Measurements from ENCODE around the gene NUMBL. TPM values are rescaled to one million over a fixed set of nuclear protein-coding genes. Genes with fewer than 3 reads are reported as not detected.

The NUMBL gene
- total RNA-seq, 1 experiment from 2014 or later = 38.4 TPM

DNA sequence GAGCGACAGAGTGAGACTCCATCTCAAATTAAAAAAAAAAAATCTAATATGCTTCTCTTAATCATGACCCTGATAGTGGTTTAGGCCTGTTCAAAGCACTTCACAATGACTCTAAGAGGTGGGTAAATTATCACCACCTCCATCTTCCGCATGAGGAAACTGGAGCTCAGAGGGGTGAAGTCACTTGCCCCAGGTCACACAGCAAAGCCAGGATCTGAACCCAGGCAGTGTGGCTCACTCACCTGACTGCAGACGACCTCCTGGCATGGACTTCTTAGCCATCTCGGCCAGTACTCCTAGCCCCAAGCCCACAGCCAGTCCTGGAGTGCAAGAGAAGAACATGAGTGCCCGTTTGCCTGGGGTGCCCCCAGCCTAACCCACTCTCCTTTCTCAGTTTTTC lies 19.4 kb upstream of the NUMBL start:
- CTCF ChIA-PET = no interaction called here
- DNase-seq (ENCODE audit: low spot score) = no peak
- no peak overlapping the region for H3K4me3 ChIP-seq (ENCODE audit: low read depth, low read length, poor library complexity, severe bottlenecking)
- TF ChIP-seq, protein P1, sequence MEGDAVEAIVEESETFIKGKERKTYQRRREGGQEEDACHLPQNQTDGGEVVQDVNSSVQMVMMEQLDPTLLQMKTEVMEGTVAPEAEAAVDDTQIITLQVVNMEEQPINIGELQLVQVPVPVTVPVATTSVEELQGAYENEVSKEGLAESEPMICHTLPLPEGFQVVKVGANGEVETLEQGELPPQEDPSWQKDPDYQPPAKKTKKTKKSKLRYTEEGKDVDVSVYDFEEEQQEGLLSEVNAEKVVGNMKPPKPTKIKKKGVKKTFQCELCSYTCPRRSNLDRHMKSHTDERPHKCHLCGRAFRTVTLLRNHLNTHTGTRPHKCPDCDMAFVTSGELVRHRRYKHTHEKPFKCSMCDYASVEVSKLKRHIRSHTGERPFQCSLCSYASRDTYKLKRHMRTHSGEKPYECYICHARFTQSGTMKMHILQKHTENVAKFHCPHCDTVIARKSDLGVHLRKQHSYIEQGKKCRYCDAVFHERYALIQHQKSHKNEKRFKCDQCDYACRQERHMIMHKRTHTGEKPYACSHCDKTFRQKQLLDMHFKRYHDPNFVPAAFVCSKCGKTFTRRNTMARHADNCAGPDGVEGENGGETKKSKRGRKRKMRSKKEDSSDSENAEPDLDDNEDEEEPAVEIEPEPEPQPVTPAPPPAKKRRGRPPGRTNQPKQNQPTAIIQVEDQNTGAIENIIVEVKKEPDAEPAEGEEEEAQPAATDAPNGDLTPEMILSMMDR (conservative IDR thresholded peaks at IDR 0.05; ENCODE audit: low read depth, low read length) = no peak
- TF ChIP-seq EZH2 (IDR thresholded peaks at IDR 0.05; ENCODE audit: borderline replicate concordance, low read depth, low read length, poor library complexity, severe bottlenecking) = no peak
- no peak overlapping the region for H3K27ac ChIP-seq (ENCODE audit: low read depth, low read length, poor library complexity, severe bottlenecking)
- POLR2A ChIA-PET (ENCODE audit: low non-redundant PET) = no interaction called here
- peaks cover 7% of the 10 kb centered on the region for H3K4me1 ChIP-seq (ENCODE audit: insufficient read depth, low read length, poor library complexity, severe bottlenecking)
- intact Hi-C loops (cut with micrococcal nuclease; ENCODE audit: unreplicated experiment) = loop anchor here (10.0 kb wide), 1 partner anchor 95 kb away; no protein-coding TSS in a partner anchor
- no TSS peak for BruUV-seq (replicated peaks)
- peaks cover 27% of the 10 kb centered on the region for H3K36me3 ChIP-seq (ENCODE audit: insufficient read depth, low read length, poor library complexity, severe bottlenecking)
- H3K27me3 ChIP-seq (replicated peaks; ENCODE audit: insufficient read depth, low read depth, low read length, poor library complexity) = no peaks in the 10 kb centered on the region
- H3K9me3 ChIP-seq (ENCODE audit: low read depth, low read length, poor library complexity, severe bottlenecking) = no peaks in the 10 kb centered on the region

DNA sequence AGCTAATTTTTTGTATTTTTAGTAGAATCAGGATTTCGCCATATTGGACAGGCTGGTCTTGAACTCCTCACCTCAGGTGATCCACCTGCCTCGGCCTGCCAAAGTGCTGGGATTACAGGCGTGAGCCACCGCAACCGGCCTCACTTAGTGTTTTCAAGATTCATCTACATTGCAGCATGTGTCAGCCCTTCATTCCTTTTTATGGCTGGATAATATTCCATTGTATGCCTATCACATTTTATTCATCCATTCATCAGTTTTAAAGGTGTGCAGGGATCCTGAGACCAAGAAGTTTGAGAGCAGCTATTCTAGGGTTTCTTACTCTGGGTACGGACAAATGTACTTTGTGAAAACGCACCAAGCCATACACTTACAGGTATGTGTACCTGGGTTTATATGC lies 17.2 kb upstream of the NUMBL start:
- ChIA-PET CTCF (no interaction called here), POLR2A (ENCODE audit: low non-redundant PET) (interaction anchor here (0.6 kb wide), 1 partner anchor 12 kb away, joined by 10 read pairs; no protein-coding TSS in a partner anchor)
- TF ChIP-seq, protein P1 (conservative IDR thresholded peaks at IDR 0.05; ENCODE audit: low read depth, low read length) = no peak
- TF ChIP-seq EZH2 (IDR thresholded peaks at IDR 0.05; ENCODE audit: borderline replicate concordance, low read depth, low read length, poor library complexity, severe bottlenecking) = no peak

DNA sequence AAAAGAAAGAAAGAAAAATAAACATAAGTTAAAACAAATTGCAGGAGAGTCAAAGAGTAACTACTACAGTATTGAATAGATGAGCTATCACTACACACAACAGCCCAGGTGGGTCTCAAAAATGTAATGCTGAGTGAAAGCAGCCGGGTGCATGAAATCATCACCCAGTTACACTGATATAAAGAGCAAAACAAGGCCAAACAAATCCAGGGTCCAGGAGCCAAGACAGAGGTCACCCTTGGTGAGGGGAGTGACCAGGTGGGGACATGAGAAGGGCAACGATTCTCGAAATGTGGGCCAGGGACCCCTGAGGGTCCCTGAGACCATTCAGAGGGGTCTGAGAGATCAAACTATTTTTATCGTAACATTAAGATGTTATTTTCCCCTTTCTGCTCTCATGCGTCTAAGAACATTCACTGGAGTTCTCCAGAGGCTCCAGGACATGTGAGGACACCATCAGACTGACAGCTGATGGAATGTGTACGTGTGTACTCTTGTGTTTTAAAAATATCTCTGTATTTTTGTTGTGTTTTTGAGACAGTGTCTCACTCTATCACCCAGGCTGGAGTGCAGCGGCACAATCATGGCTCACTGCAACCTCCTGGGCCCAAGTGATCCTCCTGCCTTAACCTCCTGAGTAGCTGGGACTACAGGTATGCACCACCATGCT lies 15.6 kb upstream of the NUMBL start:
- TF ChIP-seq EZH2 (IDR thresholded peaks at IDR 0.05; ENCODE audit: borderline replicate concordance, low read depth, low read length, poor library complexity, severe bottlenecking) = no peak
- TF ChIP-seq, protein P1 (conservative IDR thresholded peaks at IDR 0.05; ENCODE audit: low read depth, low read length) = no peak
- peaks cover 38% of the 10 kb centered on the region for H3K36me3 ChIP-seq (ENCODE audit: insufficient read depth, low read length, poor library complexity, severe bottlenecking)
- no TSS peak for BruUV-seq (replicated peaks)
- no peaks in the 10 kb centered on the region for H3K4me1 ChIP-seq (ENCODE audit: insufficient read depth, low read length, poor library complexity, severe bottlenecking)
- intact Hi-C loops (cut with micrococcal nuclease; ENCODE audit: unreplicated experiment) = no loop called here
- ChIA-PET CTCF (no interaction called here), POLR2A (ENCODE audit: low non-redundant PET) (no interaction called here)
- no peak for DNase-seq (ENCODE audit: low spot score)
- no peaks in the 10 kb centered on the region for H3K27me3 ChIP-seq (replicated peaks; ENCODE audit: insufficient read depth, low read depth, low read length, poor library complexity)
- no peak overlapping the region for H3K4me3 ChIP-seq (ENCODE audit: low read depth, low read length, poor library complexity, severe bottlenecking)
- no peaks in the 10 kb centered on the region for H3K9me3 ChIP-seq (ENCODE audit: low read depth, low read length, poor library complexity, severe bottlenecking)
- no peak overlapping the region for H3K27ac ChIP-seq (ENCODE audit: low read depth, low read length, poor library complexity, severe bottlenecking)

More for the DNA sequence above, 17.2 kb upstream of the NUMBL start:
- Histone ChIP-seq H3K27ac (ENCODE audit: low read depth, low read length, poor library complexity, severe bottlenecking) (no peak overlapping the region), H3K4me1 (ENCODE audit: insufficient read depth, low read length, poor library complexity, severe bottlenecking) (no peaks in the 10 kb centered on the region), H3K9me3 (ENCODE audit: low read depth, low read length, poor library complexity, severe bottlenecking) (no peaks in the 10 kb centered on the region), H3K4me3 (ENCODE audit: low read depth, low read length, poor library complexity, severe bottlenecking) (no peak overlapping the region), H3K27me3 (replicated peaks; ENCODE audit: insufficient read depth, low read depth, low read length, poor library complexity) (no peaks in the 10 kb centered on the region), H3K36me3 (ENCODE audit: insufficient read depth, low read length, poor library complexity, severe bottlenecking) (peaks cover 36% of the 10 kb centered on the region)
- no TSS peak for BruUV-seq (replicated peaks)
- intact Hi-C loops (cut with micrococcal nuclease; ENCODE audit: unreplicated experiment) = no loop called here
- no peak for DNase-seq (ENCODE audit: low spot score)
